ENCODE results near the gene GALK1. TPM values are rescaled to one million over a fixed set of nuclear protein-coding genes. Genes with fewer than 3 reads are reported as not detected.

GALK1 gene
- total and polyA plus RNA-seq, 2 of the 13 experiments (the other 11 are each of a cell fraction or from before 2014, with no cell fraction given) = 59.9 to 93.6 TPM

DNA sequence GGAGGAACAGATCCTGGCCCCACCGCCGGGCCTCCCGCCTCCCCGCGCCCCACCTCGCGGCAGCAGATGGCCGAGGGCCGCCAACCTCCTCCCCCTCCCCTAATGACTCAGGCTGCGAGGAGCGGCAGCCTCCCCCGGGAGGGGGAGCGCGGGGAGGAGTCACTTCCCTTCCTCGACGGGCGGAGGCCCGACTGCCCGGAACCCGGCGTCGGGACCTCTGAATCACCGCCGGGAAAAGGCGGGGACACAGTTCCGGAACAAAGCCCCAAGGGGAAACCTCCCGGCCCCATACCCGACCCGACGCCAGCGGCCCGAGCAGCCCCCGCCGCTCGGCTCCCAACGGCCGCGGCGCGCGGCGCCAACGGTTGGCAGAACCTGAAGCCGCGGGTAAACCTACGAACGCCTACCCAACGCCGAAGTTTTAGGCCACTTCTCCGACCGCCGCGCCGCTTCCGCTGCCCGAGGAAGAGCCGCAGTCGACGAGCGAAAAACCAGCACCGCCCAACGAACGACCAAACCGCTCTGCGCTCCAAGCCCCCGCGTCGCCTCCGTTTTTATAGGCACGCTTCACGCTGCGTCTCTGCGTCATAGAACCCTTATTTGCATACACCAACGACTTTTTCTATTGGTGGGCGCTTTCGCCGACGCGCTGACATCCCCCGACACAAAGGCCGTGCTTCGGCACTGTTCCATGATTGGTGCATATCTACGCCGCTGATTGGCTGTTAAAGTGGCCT, 14.4 kb upstream of the GALK1 start (continued):
- TF ChIP-seq PAWR (CRISPR knock-in tag; IDR thresholded peaks at IDR 0.05; ENCODE audit: borderline replicate concordance) = peak; percentile 21; the same call in 1 of the 2 replicates
- peak; percentile 97; the same call in 1 of the 2 replicates for TF ChIP-seq ZNF333 (CRISPR knock-in tag; IDR thresholded peaks at IDR 0.05; ENCODE audit: borderline replicate concordance)
- TF ChIP-seq KLF11 (CRISPR knock-in tag; IDR thresholded peaks at IDR 0.05) = peak; percentile 93
- TF ChIP-seq ZNF567 (CRISPR knock-in tag; IDR thresholded peaks at IDR 0.05; ENCODE audit: borderline replicate concordance) = 0 out of 2 replicates have a peak, but pooled peaks have one; percentile 75
- TF ChIP-seq, protein P1, sequence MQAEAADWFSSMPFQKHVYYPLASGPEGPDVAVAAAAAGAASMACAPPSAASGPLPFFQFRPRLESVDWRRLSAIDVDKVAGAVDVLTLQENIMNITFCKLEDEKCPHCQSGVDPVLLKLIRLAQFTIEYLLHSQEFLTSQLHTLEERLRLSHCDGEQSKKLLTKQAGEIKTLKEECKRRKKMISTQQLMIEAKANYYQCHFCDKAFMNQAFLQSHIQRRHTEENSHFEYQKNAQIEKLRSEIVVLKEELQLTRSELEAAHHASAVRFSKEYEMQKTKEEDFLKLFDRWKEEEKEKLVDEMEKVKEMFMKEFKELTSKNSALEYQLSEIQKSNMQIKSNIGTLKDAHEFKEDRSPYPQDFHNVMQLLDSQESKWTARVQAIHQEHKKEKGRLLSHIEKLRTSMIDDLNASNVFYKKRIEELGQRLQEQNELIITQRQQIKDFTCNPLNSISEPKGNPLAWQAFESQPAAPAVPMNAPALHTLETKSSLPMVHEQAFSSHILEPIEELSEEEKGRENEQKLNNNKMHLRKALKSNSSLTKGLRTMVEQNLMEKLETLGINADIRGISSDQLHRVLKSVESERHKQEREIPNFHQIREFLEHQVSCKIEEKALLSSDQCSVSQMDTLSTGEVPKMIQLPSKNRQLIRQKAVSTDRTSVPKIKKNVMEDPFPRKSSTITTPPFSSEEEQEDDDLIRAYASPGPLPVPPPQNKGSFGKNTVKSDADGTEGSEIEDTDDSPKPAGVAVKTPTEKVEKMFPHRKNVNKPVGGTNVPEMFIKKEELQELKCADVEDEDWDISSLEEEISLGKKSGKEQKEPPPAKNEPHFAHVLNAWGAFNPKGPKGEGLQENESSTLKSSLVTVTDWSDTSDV (CRISPR knock-in tag; IDR thresholded peaks at IDR 0.05) = no peak
- TF ChIP-seq ZNF230 (CRISPR knock-in tag; IDR thresholded peaks at IDR 0.05) = peak; percentile 71
- no peak for TF ChIP-seq ZNF737 (CRISPR knock-in tag; IDR thresholded peaks at IDR 0.05; ENCODE audit: borderline replicate concordance)
- TF ChIP-seq, protein P2, sequence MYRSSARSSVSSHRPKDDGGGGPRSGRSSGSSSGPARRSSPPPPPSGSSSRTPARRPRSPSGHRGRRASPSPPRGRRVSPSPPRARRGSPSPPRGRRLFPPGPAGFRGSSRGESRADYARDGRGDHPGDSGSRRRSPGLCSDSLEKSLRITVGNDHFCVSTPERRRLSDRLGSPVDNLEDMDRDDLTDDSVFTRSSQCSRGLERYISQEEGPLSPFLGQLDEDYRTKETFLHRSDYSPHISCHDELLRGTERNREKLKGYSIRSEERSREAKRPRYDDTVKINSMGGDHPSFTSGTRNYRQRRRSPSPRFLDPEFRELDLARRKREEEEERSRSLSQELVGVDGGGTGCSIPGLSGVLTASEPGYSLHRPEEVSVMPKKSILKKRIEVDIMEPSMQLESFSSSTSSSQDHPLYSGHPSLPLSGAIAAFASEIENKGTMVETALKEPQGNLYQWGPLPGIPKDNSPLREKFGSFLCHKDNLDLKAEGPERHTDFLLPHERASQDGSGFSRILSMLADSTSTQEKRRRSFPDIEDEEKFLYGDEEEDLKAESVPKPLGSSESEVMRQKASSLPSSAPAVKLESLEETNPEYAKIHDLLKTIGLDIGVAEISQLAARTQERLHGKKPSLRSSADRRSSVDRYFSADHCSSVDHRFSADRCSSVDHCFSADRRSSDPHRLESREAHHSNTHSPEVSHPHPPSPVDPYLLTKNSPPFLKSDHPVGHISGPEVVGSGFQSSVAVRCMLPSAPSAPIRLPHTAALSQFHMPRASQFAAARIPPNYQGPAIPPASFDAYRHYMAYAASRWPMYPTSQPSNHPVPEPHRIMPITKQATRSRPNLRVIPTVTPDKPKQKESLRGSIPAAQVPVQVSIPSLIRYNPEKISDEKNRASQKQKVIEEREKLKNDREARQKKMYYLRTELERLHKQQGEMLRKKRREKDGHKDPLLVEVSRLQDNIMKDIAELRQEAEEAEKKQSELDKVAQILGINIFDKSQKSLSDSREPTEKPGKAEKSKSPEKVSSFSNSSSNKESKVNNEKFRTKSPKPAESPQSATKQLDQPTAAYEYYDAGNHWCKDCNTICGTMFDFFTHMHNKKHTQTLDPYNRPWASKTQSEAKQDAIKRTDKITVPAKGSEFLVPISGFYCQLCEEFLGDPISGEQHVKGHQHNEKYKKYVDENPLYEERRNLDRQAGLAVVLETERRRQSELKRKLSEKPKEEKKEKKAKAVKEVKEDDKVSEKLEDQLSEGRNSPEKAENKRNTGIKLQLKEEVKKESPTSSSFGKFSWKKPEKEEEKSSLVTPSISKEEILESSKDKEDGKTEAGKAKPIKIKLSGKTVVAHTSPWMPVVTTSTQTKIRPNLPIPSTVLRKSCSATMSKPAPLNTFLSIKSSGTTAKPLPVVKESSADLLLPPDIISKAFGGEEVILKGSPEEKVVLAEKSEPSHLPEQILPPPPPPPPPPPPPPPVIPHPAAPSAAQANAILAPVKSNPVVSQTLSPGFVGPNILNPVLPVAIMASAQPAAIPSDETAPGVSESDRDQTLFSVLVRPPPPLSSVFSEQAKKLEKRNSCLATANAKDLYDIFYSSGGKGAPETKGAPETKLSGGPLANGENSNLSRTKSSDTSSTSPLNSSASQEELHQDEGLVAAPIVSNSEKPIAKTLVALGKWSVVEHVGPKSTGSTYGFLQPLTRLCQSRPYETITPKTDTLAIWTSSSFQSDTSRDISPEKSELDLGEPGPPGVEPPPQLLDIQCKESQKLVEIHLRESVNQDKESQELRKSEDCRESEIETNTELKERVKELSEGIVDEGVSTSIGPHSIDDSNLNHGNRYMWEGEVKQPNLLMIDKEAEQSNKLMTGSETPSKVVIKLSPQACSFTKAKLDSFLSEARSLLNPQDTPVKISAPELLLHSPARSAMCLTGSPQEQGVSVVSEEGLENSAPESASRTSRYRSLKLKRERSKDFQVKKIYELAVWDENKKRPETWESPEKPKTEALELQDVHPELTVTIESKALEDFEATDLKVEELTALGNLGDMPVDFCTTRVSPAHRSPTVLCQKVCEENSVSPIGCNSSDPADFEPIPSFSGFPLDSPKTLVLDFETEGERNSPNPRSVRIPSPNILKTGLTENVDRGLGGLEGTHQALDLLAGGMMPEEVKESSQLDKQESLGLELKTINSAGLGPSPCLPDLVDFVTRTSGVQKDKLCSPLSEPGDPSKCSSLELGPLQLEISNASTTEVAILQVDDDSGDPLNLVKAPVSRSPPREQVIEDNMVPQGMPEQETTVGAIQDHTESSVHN (CRISPR knock-in tag; IDR thresholded peaks at IDR 0.05) = peak; percentile 64; the same call in 1 of the 2 replicates
- 0 out of 2 replicates have a peak, but pooled peaks have one; percentile 3 for TF ChIP-seq CEBPG (CRISPR knock-in tag; IDR thresholded peaks at IDR 0.05)
- TF ChIP-seq FOXK1 (CRISPR knock-in tag; IDR thresholded peaks at IDR 0.05; ENCODE audit: borderline replicate concordance, low read depth) = peak; percentile 90
- TF ChIP-seq SOX13 (IDR thresholded peaks at IDR 0.05) = peak; percentile 72; the same call in 1 of the 2 replicates
- TF ChIP-seq SOX13 (CRISPR knock-in tag; conservative IDR thresholded peaks at IDR 0.05 in 1 of 2, IDR thresholded peaks at IDR 0.05 in 1 of 2) = peak; percentile 40 to 98
- TF ChIP-seq, protein P3, sequence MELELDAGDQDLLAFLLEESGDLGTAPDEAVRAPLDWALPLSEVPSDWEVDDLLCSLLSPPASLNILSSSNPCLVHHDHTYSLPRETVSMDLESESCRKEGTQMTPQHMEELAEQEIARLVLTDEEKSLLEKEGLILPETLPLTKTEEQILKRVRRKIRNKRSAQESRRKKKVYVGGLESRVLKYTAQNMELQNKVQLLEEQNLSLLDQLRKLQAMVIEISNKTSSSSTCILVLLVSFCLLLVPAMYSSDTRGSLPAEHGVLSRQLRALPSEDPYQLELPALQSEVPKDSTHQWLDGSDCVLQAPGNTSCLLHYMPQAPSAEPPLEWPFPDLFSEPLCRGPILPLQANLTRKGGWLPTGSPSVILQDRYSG (CRISPR knock-in tag; IDR thresholded peaks at IDR 0.05) = peak; percentile 54; the same call in 1 of the 2 replicates
- TF ChIP-seq ZNF629 (CRISPR knock-in tag; conservative IDR thresholded peaks at IDR 0.05) = 0 out of 2 replicates have a peak, but pooled peaks have one; percentile 39
- TF ChIP-seq ZNF264 (CRISPR knock-in tag; IDR thresholded peaks at IDR 0.05) = peak; percentile 57; the same call in 1 of the 2 replicates
- peak; percentile 78; the same call in 1 of the 2 replicates for TF ChIP-seq DMAP1 (CRISPR knock-in tag; IDR thresholded peaks at IDR 0.05)
- no peak; the same call in 1 of the 2 replicates for TF ChIP-seq JDP2 (CRISPR knock-in tag; IDR thresholded peaks at IDR 0.05; ENCODE audit: borderline replicate concordance)

Measured in HepG2 (cell line).